ENCODE data around the gene TMEM209. TPM values are rescaled to one million over a fixed set of nuclear protein-coding genes. Genes with fewer than 3 reads are reported as not detected.

The TMEM209 gene
- total RNA-seq, 1 experiment from 2014 or later = 30.8 TPM

DNA sequence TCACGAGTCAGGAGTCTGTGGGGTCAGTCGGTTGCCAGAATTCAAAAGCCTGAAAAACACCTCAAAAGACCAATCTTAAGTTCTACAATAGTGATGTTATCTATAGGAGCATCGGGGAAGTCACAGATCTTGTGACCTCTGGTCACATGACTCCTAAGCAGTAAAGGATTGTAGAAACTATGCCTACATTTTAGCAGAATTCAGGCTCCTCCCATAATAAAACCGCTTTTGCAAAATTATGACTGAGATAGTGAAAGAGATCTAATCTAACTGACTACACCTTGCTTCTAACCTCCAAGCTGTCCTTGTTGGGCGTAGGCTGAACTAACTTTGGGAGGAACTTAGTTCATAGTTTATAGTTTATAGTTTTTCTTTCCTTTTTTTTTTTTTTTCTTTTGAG is 19.0 kb upstream of the TMEM209 start:
- H3K4me1 ChIP-seq (replicated peaks; ENCODE audit: insufficient read depth) = peaks cover 8% of the 10 kb centered on the region
- H3K79me2 ChIP-seq (ENCODE audit: low read depth) = no peaks in the 10 kb centered on the region
- no peak overlapping the region for H3K27ac ChIP-seq
- no peaks in the 10 kb centered on the region for H3K9me3 ChIP-seq (ENCODE audit: insufficient read depth, low read depth)
- H3K27me3 ChIP-seq (ENCODE audit: insufficient read depth, low read depth) = no peaks in the 10 kb centered on the region
- CTCF ChIA-PET = no interaction called here
- no peaks in the 10 kb centered on the region for H3K9me2 ChIP-seq (ENCODE audit: insufficient read depth)
- peaks cover 4% of the 10 kb centered on the region; the same call in 1 of the 2 replicates for H3F3A ChIP-seq (ENCODE audit: insufficient read depth, low read depth)
- intact Hi-C loops (cut with micrococcal nuclease; ENCODE audit: unreplicated experiment) = no loop called here
- POLR2A ChIA-PET (ENCODE audit: unreplicated experiment) = no interaction called here
- no peak overlapping the region for H3K4me3 ChIP-seq
- TF ChIP-seq, protein P1, sequence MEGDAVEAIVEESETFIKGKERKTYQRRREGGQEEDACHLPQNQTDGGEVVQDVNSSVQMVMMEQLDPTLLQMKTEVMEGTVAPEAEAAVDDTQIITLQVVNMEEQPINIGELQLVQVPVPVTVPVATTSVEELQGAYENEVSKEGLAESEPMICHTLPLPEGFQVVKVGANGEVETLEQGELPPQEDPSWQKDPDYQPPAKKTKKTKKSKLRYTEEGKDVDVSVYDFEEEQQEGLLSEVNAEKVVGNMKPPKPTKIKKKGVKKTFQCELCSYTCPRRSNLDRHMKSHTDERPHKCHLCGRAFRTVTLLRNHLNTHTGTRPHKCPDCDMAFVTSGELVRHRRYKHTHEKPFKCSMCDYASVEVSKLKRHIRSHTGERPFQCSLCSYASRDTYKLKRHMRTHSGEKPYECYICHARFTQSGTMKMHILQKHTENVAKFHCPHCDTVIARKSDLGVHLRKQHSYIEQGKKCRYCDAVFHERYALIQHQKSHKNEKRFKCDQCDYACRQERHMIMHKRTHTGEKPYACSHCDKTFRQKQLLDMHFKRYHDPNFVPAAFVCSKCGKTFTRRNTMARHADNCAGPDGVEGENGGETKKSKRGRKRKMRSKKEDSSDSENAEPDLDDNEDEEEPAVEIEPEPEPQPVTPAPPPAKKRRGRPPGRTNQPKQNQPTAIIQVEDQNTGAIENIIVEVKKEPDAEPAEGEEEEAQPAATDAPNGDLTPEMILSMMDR (conservative IDR thresholded peaks at IDR 0.05) = no peak
- no peak for TF ChIP-seq EZH2 (IDR thresholded peaks at IDR 0.05; ENCODE audit: low read depth)
- no peak overlapping the region for H2AFZ ChIP-seq
- no peak overlapping the region for H3K4me2 ChIP-seq
- H4K20me1 ChIP-seq (ENCODE audit: insufficient read depth) = no peaks in the 10 kb centered on the region
- no peaks in the 10 kb centered on the region for H3K36me3 ChIP-seq (ENCODE audit: low read depth)
- BruUV-seq (replicated peaks) = no TSS peak
- DNase-seq = no peak

DNA sequence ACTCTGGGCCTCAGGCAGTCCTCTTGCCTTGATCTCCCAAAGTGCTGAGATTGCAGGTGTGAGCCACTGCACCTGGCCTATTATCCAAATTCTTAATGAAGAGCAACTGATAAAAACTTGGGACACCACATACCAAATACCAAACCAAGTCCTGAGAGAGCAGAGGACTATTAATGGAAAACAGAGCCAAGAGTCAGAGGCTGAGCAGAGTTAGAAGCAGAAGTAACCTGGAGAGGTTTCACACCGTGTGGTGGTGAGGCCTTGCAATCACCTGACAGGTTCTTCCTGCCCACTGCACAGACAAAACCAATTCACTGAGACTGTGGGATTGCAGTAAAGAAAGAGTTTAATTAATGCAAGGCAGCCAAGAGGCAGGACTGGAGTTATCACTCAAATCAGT is 18.4 kb upstream of the TMEM209 start:
- no peak overlapping the region for H2AFZ ChIP-seq
- H3K9me2 ChIP-seq (ENCODE audit: insufficient read depth) = no peaks in the 10 kb centered on the region
- H3K27me3 ChIP-seq (ENCODE audit: insufficient read depth, low read depth) = no peaks in the 10 kb centered on the region
- no TSS peak for BruUV-seq (replicated peaks)
- ChIA-PET CTCF (no interaction called here), POLR2A (ENCODE audit: unreplicated experiment) (no interaction called here)
- intact Hi-C loops (cut with micrococcal nuclease; ENCODE audit: unreplicated experiment) = no loop called here
- no peak overlapping the region for H3K4me3 ChIP-seq
- no peak for DNase-seq
- H3K4me1 ChIP-seq (replicated peaks; ENCODE audit: insufficient read depth) = peaks cover 8% of the 10 kb centered on the region
- H3K9me3 ChIP-seq (ENCODE audit: insufficient read depth, low read depth) = no peaks in the 10 kb centered on the region
- H3F3A ChIP-seq (ENCODE audit: insufficient read depth, low read depth) = peaks cover 4% of the 10 kb centered on the region; the same call in 1 of the 2 replicates
- no peak overlapping the region for H3K4me2 ChIP-seq
- no peaks in the 10 kb centered on the region for H3K36me3 ChIP-seq (ENCODE audit: low read depth)
- H3K27ac ChIP-seq = no peak overlapping the region
- TF ChIP-seq, protein P1 (conservative IDR thresholded peaks at IDR 0.05) = no peak
- TF ChIP-seq EZH2 (IDR thresholded peaks at IDR 0.05; ENCODE audit: low read depth) = no peak
- H3K79me2 ChIP-seq (ENCODE audit: low read depth) = no peaks in the 10 kb centered on the region
- H4K20me1 ChIP-seq (ENCODE audit: insufficient read depth) = no peaks in the 10 kb centered on the region

DNA sequence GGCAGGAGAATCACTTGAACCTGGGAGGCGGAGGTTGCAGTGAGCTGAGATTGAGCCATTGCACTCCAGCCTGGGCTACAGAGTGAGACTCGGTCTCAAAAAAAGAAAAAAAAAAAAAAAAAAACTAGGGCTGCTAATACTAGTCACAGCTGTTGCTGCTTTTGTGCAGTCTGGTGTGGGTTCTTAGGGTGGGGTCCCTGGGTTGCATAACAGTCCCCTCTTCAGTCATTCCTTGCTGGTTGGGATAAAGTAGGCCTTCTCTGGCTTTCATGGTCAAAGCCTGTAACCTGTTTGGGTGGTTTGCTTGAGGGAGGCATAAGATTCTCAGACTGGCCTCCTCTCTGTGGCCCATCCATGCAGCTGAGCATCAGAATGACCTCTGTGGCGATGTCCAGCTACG is 16.5 kb upstream of the TMEM209 start:
- peaks cover 8% of the 10 kb centered on the region for H3K4me1 ChIP-seq (replicated peaks; ENCODE audit: insufficient read depth)
- H3K79me2 ChIP-seq (ENCODE audit: low read depth) = no peaks in the 10 kb centered on the region
- peaks cover 4% of the 10 kb centered on the region; the same call in 1 of the 2 replicates for H3F3A ChIP-seq (ENCODE audit: insufficient read depth, low read depth)
- H2AFZ ChIP-seq = no peak overlapping the region
- no peak overlapping the region for H3K27ac ChIP-seq
- ChIA-PET POLR2A (ENCODE audit: unreplicated experiment) (no interaction called here), CTCF (no interaction called here)
- TF ChIP-seq EZH2 (IDR thresholded peaks at IDR 0.05; ENCODE audit: low read depth) = no peak
- TF ChIP-seq, protein P1 (conservative IDR thresholded peaks at IDR 0.05) = no peak
- H3K4me3 ChIP-seq = no peak overlapping the region
- no peaks in the 10 kb centered on the region for H4K20me1 ChIP-seq (ENCODE audit: insufficient read depth)
- intact Hi-C loops (cut with micrococcal nuclease; ENCODE audit: unreplicated experiment) = no loop called here
- no peaks in the 10 kb centered on the region for H3K9me3 ChIP-seq (ENCODE audit: insufficient read depth, low read depth)
- H3K27me3 ChIP-seq (ENCODE audit: insufficient read depth, low read depth) = no peaks in the 10 kb centered on the region
- H3K4me2 ChIP-seq = no peak overlapping the region
- no peaks in the 10 kb centered on the region for H3K36me3 ChIP-seq (ENCODE audit: low read depth)
- DNase-seq = no peak
- H3K9me2 ChIP-seq (ENCODE audit: insufficient read depth) = no peaks in the 10 kb centered on the region
- no TSS peak for BruUV-seq (replicated peaks)
